ENCODE measurements around the gene REEP1. TPM values are rescaled to one million over a fixed set of nuclear protein-coding genes. Genes with fewer than 3 reads are reported as not detected.

REEP1 gene
- total RNA-seq, 1 donor from 2014 or later: not detected

DNA sequence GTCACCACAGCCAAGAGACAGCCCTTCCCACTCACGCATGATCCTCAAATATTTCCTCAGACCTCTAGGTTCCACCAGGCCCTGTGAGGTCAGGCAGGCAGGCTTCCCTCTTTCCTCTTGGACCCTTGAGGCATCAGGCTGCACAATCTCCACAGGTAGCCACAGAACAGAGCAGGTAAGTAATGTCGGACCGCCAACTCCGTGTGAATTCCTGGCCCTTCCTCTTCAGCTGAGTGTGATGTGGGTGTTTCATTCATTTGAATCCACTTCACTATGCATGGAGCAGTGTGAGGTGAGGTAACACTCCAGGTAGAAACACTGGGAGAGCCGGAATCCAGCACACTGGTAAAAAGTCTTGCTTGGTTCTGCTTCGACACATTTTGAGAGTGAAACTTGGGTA lies 94.2 kb downstream of the REEP1 start:
- Mint-ChIP-seq H3K4me3 (no peak overlapping the region), H3K36me3 (ENCODE audit: low read depth) (no peaks in the 10 kb centered on the region), H3K27ac (no peak overlapping the region), H3K9me3 (no peaks in the 10 kb centered on the region), H3K27me3 (no peaks in the 10 kb centered on the region), H3K4me1 (peaks cover 61% of the 10 kb centered on the region)
- ChIA-PET CTCF (no interaction called here), POLR2A (no interaction called here)
- TF ChIP-seq, protein P1, sequence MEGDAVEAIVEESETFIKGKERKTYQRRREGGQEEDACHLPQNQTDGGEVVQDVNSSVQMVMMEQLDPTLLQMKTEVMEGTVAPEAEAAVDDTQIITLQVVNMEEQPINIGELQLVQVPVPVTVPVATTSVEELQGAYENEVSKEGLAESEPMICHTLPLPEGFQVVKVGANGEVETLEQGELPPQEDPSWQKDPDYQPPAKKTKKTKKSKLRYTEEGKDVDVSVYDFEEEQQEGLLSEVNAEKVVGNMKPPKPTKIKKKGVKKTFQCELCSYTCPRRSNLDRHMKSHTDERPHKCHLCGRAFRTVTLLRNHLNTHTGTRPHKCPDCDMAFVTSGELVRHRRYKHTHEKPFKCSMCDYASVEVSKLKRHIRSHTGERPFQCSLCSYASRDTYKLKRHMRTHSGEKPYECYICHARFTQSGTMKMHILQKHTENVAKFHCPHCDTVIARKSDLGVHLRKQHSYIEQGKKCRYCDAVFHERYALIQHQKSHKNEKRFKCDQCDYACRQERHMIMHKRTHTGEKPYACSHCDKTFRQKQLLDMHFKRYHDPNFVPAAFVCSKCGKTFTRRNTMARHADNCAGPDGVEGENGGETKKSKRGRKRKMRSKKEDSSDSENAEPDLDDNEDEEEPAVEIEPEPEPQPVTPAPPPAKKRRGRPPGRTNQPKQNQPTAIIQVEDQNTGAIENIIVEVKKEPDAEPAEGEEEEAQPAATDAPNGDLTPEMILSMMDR (IDR thresholded peaks at IDR 0.05): no peak
- DNase-seq (no peak), ATAC-seq (ENCODE audit: low read depth) (no peak)
- intact Hi-C loops (cut with micrococcal nuclease): no loop called here

DNA sequence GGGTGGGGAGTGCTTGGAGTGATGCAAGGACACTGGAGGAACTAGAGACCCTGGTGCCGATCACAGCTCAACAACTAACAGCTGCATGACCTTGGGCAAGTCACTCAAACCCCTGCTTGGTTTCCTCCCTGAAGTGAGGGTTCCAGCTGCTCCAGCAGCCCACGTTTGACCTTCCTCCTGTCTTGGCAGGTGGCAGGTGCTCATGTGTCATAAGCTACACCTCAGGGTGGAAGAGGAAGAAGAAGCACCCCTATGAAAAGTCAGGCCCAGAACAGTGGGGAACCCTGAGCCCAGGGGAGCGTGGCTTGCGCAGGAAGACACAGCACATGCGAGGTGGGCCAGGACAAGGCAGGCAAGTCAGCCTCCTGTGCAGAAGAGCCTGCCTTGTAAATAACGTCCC lies 95.8 kb downstream of the REEP1 start:
- intact Hi-C loops (cut with micrococcal nuclease): no loop called here
- Mint-ChIP-seq H3K4me3 (no peak overlapping the region), H3K4me1 (peaks cover 72% of the 10 kb centered on the region), H3K27me3 (no peaks in the 10 kb centered on the region), H3K36me3 (ENCODE audit: low read depth) (no peaks in the 10 kb centered on the region), H3K9me3 (no peaks in the 10 kb centered on the region), H3K27ac (no peak overlapping the region)
- ChIA-PET POLR2A (interaction anchor here (0.5 to 1.2 kb wide), 3 partner anchors 14 to 42 kb away, joined by 3 to 6 read pairs (median 3); partner anchors contain the start of gene MRPL35), CTCF (interaction anchor here (2.2 kb wide), 1 partner anchor 20 kb away, joined by 10 read pairs; no protein-coding TSS in a partner anchor)
- TF ChIP-seq, protein P1 (IDR thresholded peaks at IDR 0.05): no peak
- ATAC-seq (ENCODE audit: low read depth) (no peak), DNase-seq (no peak)

DNA sequence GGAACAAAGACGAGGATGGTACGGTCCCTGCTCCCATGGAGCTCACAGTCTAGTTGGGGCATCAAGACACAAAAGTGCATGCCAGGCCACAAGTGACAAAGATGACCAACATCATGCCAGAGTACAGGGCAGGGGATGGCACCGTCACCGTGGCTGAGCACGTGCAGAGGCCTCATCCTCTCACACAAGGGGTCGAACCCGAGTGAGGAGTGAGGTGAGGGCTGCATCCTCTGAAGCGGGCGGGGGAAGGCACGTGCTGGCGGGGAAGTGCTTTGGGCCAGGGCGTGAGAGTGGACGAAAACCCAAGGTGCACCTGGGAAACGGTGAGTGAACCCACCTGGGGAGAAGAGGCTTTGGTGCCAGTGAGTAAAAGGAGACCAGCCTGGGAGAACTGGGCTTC lies 97.2 kb downstream of the REEP1 start:
- intact Hi-C loops (cut with micrococcal nuclease): no loop called here

DNA sequence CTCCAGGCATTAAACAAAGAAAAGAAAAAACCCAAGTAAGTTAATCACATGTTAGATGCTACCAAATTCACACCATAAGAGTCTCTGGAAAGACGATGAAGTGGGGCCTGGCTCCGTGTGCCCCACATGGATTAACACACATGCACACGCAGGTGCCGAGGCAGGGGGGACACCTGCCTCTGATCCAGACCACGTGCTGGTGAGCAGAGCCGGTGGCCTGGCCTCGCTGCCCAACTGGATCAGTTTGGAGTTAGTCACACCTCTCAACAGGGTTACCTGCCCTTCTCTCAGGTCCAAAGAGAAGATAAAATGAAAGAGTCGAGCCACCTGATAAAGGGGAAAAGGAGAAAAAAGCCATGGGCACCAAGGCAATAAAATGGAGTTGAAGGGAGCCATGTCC lies 97.7 kb downstream of the REEP1 start:
- ChIA-PET POLR2A (no interaction called here), CTCF (no interaction called here)
- no peaks in the 10 kb centered on the region for H3K27me3 Mint-ChIP-seq
- TF ChIP-seq, protein P1 (IDR thresholded peaks at IDR 0.05): no peak
- H3K4me1 Mint-ChIP-seq: peaks cover 71% of the 10 kb centered on the region
- H3K9me3 Mint-ChIP-seq: no peaks in the 10 kb centered on the region
- no peak for ATAC-seq (ENCODE audit: low read depth)
- H3K4me3 Mint-ChIP-seq: no peak overlapping the region
- intact Hi-C loops (cut with micrococcal nuclease): loop anchor here (2.0 kb wide), 1 partner anchor 45 kb away; the partner anchor contains the start of gene IMMT
- no peaks in the 10 kb centered on the region for H3K36me3 Mint-ChIP-seq (ENCODE audit: low read depth)
- H3K27ac Mint-ChIP-seq: no peak overlapping the region
- DNase-seq: no peak

More for the DNA sequence above, 97.2 kb downstream of the REEP1 start:
- peaks cover 72% of the 10 kb centered on the region for H3K4me1 Mint-ChIP-seq
- no peak overlapping the region for H3K4me3 Mint-ChIP-seq
- ChIA-PET POLR2A (no interaction called here), CTCF (no interaction called here)
- ATAC-seq (ENCODE audit: low read depth) (no peak), DNase-seq (no peak)
- no peaks in the 10 kb centered on the region for H3K27me3 Mint-ChIP-seq
- TF ChIP-seq, protein P1 (IDR thresholded peaks at IDR 0.05): no peak
- no peaks in the 10 kb centered on the region for H3K36me3 Mint-ChIP-seq (ENCODE audit: low read depth)
- no peaks in the 10 kb centered on the region for H3K9me3 Mint-ChIP-seq
- H3K27ac Mint-ChIP-seq: no peak overlapping the region

DNA sequence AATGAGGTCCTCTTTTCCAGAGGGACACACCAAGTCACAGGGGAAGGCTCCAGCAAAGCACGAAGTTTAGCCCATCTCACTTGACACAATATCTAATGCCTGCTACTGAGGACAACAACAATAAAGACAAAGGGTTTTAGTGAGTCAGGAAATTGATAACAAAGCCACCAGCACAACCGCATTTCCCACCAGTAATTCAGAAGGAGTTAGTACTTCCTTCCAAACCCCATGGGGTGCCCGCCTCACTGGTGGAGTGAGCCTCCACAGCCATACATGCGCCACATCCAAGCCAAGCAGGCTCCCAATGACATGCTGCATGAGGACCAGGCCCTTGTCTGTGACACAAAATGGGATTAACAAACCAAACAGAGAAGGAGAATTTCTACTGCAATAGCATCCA lies 98.1 kb downstream of the REEP1 start:
- H3K4me1 Mint-ChIP-seq: peaks cover 67% of the 10 kb centered on the region
- DNase-seq (no peak), ATAC-seq (ENCODE audit: low read depth) (no peak)
- POLR2A ChIA-PET: no interaction called here
- TF ChIP-seq, protein P1 (IDR thresholded peaks at IDR 0.05): no peak
- intact Hi-C loops (cut with micrococcal nuclease): loop anchor here (2.0 kb wide), 1 partner anchor 45 kb away; the partner anchor contains the start of gene IMMT
- H3K4me3 Mint-ChIP-seq: no peak overlapping the region
- H3K27me3 Mint-ChIP-seq: no peaks in the 10 kb centered on the region
- H3K9me3 Mint-ChIP-seq: no peaks in the 10 kb centered on the region
- CTCF ChIA-PET: no interaction called here
- H3K27ac Mint-ChIP-seq: no peak overlapping the region
- no peaks in the 10 kb centered on the region for H3K36me3 Mint-ChIP-seq (ENCODE audit: low read depth)
